SK-N-SH treated with all-trans-retinoic acid at 6 μM for 48 hours (cell line): Measurements from ENCODE around the gene DNAH7.

Experiments
- ARNTL ChIP-seq: fragments of 450-650 bp; formaldehyde crosslinking; IDR thresholded peaks from 2 replicates; pipeline ENCODE4 v1.5.0; 2020; ENCODE audit warnings: low read depth, mild to moderate bottlenecking, moderate library complexity, borderline replicate concordance
- PPARA ChIP-seq: fragments of 250-450 bp; sonication (Bioruptor Pico); IDR thresholded peaks from 2 replicates; pipeline ENCODE4 v1.5.0; 2020; ENCODE audit warnings: mild to moderate bottlenecking, borderline replicate concordance
- ZNF8 ChIP-seq: fragments of 450-650 bp; formaldehyde crosslinking; IDR thresholded peaks from 2 replicates; pipeline ENCODE4 v1.5.0; 2020; ENCODE audit warnings: mild to moderate bottlenecking, moderate library complexity

- TF ChIP-seq ARNTL (CRISPR knock-in tag) (no peak), ZNF8 (no peak), PPARA (CRISPR knock-in tag) (no peak)
Observed at GRCh38 chr2:195898505-195899191, 170.0 kb downstream of the DNAH7 start.
